ENCODE measurements around the gene AGPAT4. TPM values are rescaled to one million over a fixed set of nuclear protein-coding genes. Genes with fewer than 3 reads are reported as not detected.

The AGPAT4 gene
- total and polyA plus RNA-seq, 2 donors (not counting 1 experiment from before 2014, with no cell fraction given): 4.4 to 6.1 TPM

GRCh38 chr6:161207200-161207599 is 66.7 kb downstream of the AGPAT4 start:
- TF ChIP-seq, protein P1, sequence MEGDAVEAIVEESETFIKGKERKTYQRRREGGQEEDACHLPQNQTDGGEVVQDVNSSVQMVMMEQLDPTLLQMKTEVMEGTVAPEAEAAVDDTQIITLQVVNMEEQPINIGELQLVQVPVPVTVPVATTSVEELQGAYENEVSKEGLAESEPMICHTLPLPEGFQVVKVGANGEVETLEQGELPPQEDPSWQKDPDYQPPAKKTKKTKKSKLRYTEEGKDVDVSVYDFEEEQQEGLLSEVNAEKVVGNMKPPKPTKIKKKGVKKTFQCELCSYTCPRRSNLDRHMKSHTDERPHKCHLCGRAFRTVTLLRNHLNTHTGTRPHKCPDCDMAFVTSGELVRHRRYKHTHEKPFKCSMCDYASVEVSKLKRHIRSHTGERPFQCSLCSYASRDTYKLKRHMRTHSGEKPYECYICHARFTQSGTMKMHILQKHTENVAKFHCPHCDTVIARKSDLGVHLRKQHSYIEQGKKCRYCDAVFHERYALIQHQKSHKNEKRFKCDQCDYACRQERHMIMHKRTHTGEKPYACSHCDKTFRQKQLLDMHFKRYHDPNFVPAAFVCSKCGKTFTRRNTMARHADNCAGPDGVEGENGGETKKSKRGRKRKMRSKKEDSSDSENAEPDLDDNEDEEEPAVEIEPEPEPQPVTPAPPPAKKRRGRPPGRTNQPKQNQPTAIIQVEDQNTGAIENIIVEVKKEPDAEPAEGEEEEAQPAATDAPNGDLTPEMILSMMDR (IDR thresholded peaks at IDR 0.05): no peak
- no peak for TF ChIP-seq EZH2 (IDR thresholded peaks at IDR 0.05; ENCODE audit: borderline replicate concordance, insufficient read depth, low read depth, low read length, poor library complexity, severe bottlenecking)
- H3K27ac Mint-ChIP-seq: no peak overlapping the region
- H3K36me3 ChIP-seq (replicated peaks in 1 of 2; ENCODE audit: control extremely low read depth in 1 of 2, control insufficient read depth in 1 of 2, extremely low read depth in 1 of 2, insufficient read depth in 2 of 2, low read length in 1 of 2): no peaks in the 10 kb centered on the region
- ChIA-PET CTCF (interaction anchor here (0.6 kb wide), 1 partner anchor 17 kb away, joined by 3 read pairs; no protein-coding TSS in a partner anchor), POLR2A (no interaction called here)
- H3K4me3 ChIP-seq (ENCODE audit: control extremely low read depth in 1 of 5, extremely low read depth in 1 of 5, insufficient read depth in 1 of 5, low read depth in 2 of 5, low read length in 4 of 5): no peak overlapping the region
- no peaks in the 10 kb centered on the region for H4K20me1 ChIP-seq (ENCODE audit: control insufficient read depth, insufficient read depth, low read length, poor library complexity, severe bottlenecking)
- peaks cover 2 to 8% (median 7%) of the 10 kb centered on the region in 3 donors for H3K9me3 ChIP-seq (ENCODE audit: control extremely low read depth in 1 of 3, control insufficient read depth in 2 of 3, insufficient read depth in 1 of 3, low read length in 2 of 3)
- H3K79me2 ChIP-seq (ENCODE audit: control insufficient read depth, insufficient read depth, low read length): no peaks in the 10 kb centered on the region
- H3K27me3 ChIP-seq (replicated peaks in 1 of 4; ENCODE audit: control extremely low read depth in 1 of 4, control insufficient read depth in 3 of 4, insufficient read depth in 4 of 4, low read length in 3 of 4): no peaks in the 10 kb centered on the region
- no peak overlapping the region for H3K9ac ChIP-seq (ENCODE audit: low read length)
- DNase-seq: no peak
- 100% methylated on average over 2 of the region's 4 CpGs for WGBS (ENCODE audit: insufficient coverage)
- H2AFZ ChIP-seq (ENCODE audit: insufficient read depth, low read depth, low read length, poor library complexity, severe bottlenecking): no peak overlapping the region
- H3K9me3 Mint-ChIP-seq (ENCODE audit: insufficient read depth): no peaks in the 10 kb centered on the region
- no peaks in the 10 kb centered on the region for H3K4me1 Mint-ChIP-seq
- no peak overlapping the region for H3K4me3 Mint-ChIP-seq
- intact Hi-C loops (cut with micrococcal nuclease): no loop called here
- no peak for ATAC-seq (ENCODE audit: low read depth)
- H3K4me2 ChIP-seq (replicated peaks; ENCODE audit: low read depth, low read length, poor library complexity, severe bottlenecking): no peak overlapping the region
- H3K27me3 Mint-ChIP-seq: no peaks in the 10 kb centered on the region
- H3K27ac ChIP-seq (ENCODE audit: low read length in 2 of 2): no peak overlapping the region
- H3K4me1 ChIP-seq (ENCODE audit: control insufficient read depth in 2 of 2, insufficient read depth in 2 of 2, low read length in 2 of 2): no peaks in the 10 kb centered on the region

- H3K27ac ChIP-seq (ENCODE audit: low read length in 2 of 2): no peak overlapping the region
- H3K27ac Mint-ChIP-seq: no peak overlapping the region
- no peaks in the 10 kb centered on the region for H4K20me1 ChIP-seq (ENCODE audit: control insufficient read depth, insufficient read depth, low read length, poor library complexity, severe bottlenecking)
- H3K27me3 Mint-ChIP-seq: no peaks in the 10 kb centered on the region
- no peak overlapping the region for H3K4me2 ChIP-seq (replicated peaks; ENCODE audit: low read depth, low read length, poor library complexity, severe bottlenecking)
- no peak overlapping the region for H3K4me3 ChIP-seq (ENCODE audit: control extremely low read depth in 1 of 5, extremely low read depth in 1 of 5, insufficient read depth in 1 of 5, low read depth in 2 of 5, low read length in 4 of 5)
- DNase-seq (no peak), ATAC-seq (ENCODE audit: low read depth) (no peak)
- H3K79me2 ChIP-seq (ENCODE audit: control insufficient read depth, insufficient read depth, low read length): no peaks in the 10 kb centered on the region
- no peak overlapping the region for H3K9ac ChIP-seq (ENCODE audit: low read length)
- TF ChIP-seq, protein P1 (IDR thresholded peaks at IDR 0.05): no peak
- TF ChIP-seq EZH2 (IDR thresholded peaks at IDR 0.05; ENCODE audit: borderline replicate concordance, insufficient read depth, low read depth, low read length, poor library complexity, severe bottlenecking): no peak
- no peak overlapping the region for H3K4me3 Mint-ChIP-seq
- no peaks in the 10 kb centered on the region for H3K36me3 ChIP-seq (replicated peaks in 1 of 2; ENCODE audit: control extremely low read depth in 1 of 2, control insufficient read depth in 1 of 2, extremely low read depth in 1 of 2, insufficient read depth in 2 of 2, low read length in 1 of 2)
- H3K9me3 ChIP-seq (ENCODE audit: control extremely low read depth in 1 of 3, control insufficient read depth in 2 of 3, insufficient read depth in 1 of 3, low read length in 2 of 3): peaks cover 0 to 8% (median 0%) of the 10 kb centered on the region in 3 donors
- H3K27me3 ChIP-seq (replicated peaks in 1 of 4; ENCODE audit: control extremely low read depth in 1 of 4, control insufficient read depth in 3 of 4, insufficient read depth in 4 of 4, low read length in 3 of 4): no peaks in the 10 kb centered on the region
- peaks cover 17% of the 10 kb centered on the region for H3K4me1 Mint-ChIP-seq
- H2AFZ ChIP-seq (ENCODE audit: insufficient read depth, low read depth, low read length, poor library complexity, severe bottlenecking): no peak overlapping the region
- POLR2A ChIA-PET: no interaction called here
- WGBS (ENCODE audit: insufficient coverage): 89% methylated on average over 11 of the region's 11 CpGs
- peaks cover 12 to 18% of the 10 kb centered on the region in 2 donors for H3K4me1 ChIP-seq (ENCODE audit: control insufficient read depth in 2 of 2, insufficient read depth in 2 of 2, low read length in 2 of 2)
- intact Hi-C loops (cut with micrococcal nuclease): no loop called here
- no peaks in the 10 kb centered on the region for H3K9me3 Mint-ChIP-seq (ENCODE audit: insufficient read depth)
- CTCF ChIA-PET: no interaction called here
Measured at GRCh38 chr6:161204866-161205557, 68.8 kb downstream of the AGPAT4 start.

All from B cell (primary cell).